Skin of body (tissue), 2 donors: ENCODE data around the gene ZMYM1. TPM values are rescaled to one million over a fixed set of nuclear protein-coding genes. Genes with fewer than 3 reads are reported as not detected.
"Not testable (repeated sequence)": the region's sequence is repeated elsewhere in the genome, so short reads cannot be mapped to it uniquely, and the experiment has no call there.

Source experiments
- DNase-seq: peaks from one replicate; lab custom pipeline; 2025; lab: John Stamatoyannopoulos, UW
- total RNA-seq: library from RNA; depleted of rRNA; stranded (reverse); fragments of >200 nt; gene quantifications from one replicate; pipeline ENCODE4 v1.2.3, GENCODE V29; 2014

The ZMYM1 gene
- total RNA-seq, 1 donor from 2014 or later, result 21.5 TPM

GRCh38 chr1:35076426-35076825 lies 2.8 kb upstream of the ZMYM1 start:
- not testable (repeated sequence) for DNase-seq

- no peak for DNase-seq
These were observed 1.1 kb downstream of the ZMYM1 start for GRCh38 chr1:35080171-35080854.

- no peak for DNase-seq
These were observed 6.2 kb downstream of the ZMYM1 start for GRCh38 chr1:35085421-35085820.

- no peak for DNase-seq
These were observed 18.0 kb downstream of the ZMYM1 start for GRCh38 chr1:35097224-35097623.

GRCh38 chr1:35111106-35111505 lies 31.9 kb downstream of the ZMYM1 start:
- DNase-seq, result no peak

GRCh38 chr1:35112668-35113067 lies 33.5 kb downstream of the ZMYM1 start:
- DNase-seq, result no peak

GRCh38 chr1:35115459-35116383 lies 36.5 kb downstream of the ZMYM1 start:
- DNase-seq, result no peak

GRCh38 chr1:35120458-35121133 lies 41.4 kb downstream of the ZMYM1 start:
- DNase-seq, result no peak

- no peak for DNase-seq
These were observed 43.1 kb downstream of the ZMYM1 start for GRCh38 chr1:35122311-35122710.

GRCh38 chr1:35126546-35126945 lies 47.4 kb downstream of the ZMYM1 start:
- DNase-seq, result no peak

- DNase-seq, result no peak
These were observed 49.9 kb downstream of the ZMYM1 start for GRCh38 chr1:35129080-35129479.

- DNase-seq, result no peak
These were observed 57.6 kb downstream of the ZMYM1 start for GRCh38 chr1:35136780-35137179.

- DNase-seq, result not testable (repeated sequence)
These were observed 58.4 kb downstream of the ZMYM1 start for GRCh38 chr1:35137590-35137989.

- not testable (repeated sequence) for DNase-seq
These were observed 63.1 kb downstream of the ZMYM1 start for GRCh38 chr1:35142294-35142693.

- not testable (repeated sequence) for DNase-seq
These were observed 63.5 kb downstream of the ZMYM1 start for GRCh38 chr1:35142728-35143127.

GRCh38 chr1:35143737-35144508 lies 64.7 kb downstream of the ZMYM1 start:
- no peak for DNase-seq

GRCh38 chr1:35145892-35146549 lies 66.8 kb downstream of the ZMYM1 start:
- DNase-seq, result not testable (repeated sequence)

GRCh38 chr1:35151220-35151619 lies 72.0 kb downstream of the ZMYM1 start:
- DNase-seq, result no peak

- no peak for DNase-seq
These were observed 85.7 kb downstream of the ZMYM1 start for GRCh38 chr1:35164893-35165292.
